Progenitor cell of endocrine pancreas (in vitro differentiated cells): ENCODE results near the gene LPP. TPM values are rescaled to one million over a fixed set of nuclear protein-coding genes. Genes with fewer than 3 reads are reported as not detected.

Source experiments
- DNase-seq: peaks from one replicate; pipeline ENCODE4 v3.0.0; 2021; ENCODE audit warnings: low spot score; ENCODE audit not compliant: unreplicated experiment
- H3K27ac Mint-ChIP-seq: 2 replicates; pipeline ENCODE4 v1.8.0; 2021; ENCODE audit warnings: mild to moderate bottlenecking, moderate library complexity, mixed read lengths
- H3K27me3 Mint-ChIP-seq: 2 replicates; pipeline ENCODE4 v1.8.0; 2021; ENCODE audit warnings: mixed read lengths
- H3K36me3 Mint-ChIP-seq: 2 replicates; pipeline ENCODE4 v1.8.0; 2022; ENCODE audit warnings: mixed read lengths; ENCODE audit not compliant: insufficient read depth
- H3K4me1 Mint-ChIP-seq: 2 replicates; pipeline ENCODE4 v1.8.0; 2021; ENCODE audit warnings: low read depth, mixed read lengths
- H3K4me3 Mint-ChIP-seq: 2 replicates; pipeline ENCODE4 v1.8.0; 2021; ENCODE audit warnings: low read depth, mild to moderate bottlenecking, moderate library complexity, mixed read lengths
- H3K9me3 Mint-ChIP-seq: 2 replicates; pipeline ENCODE4 v1.8.0; 2021; ENCODE audit warnings: low read depth, mixed read lengths
- total RNA-seq: library from RNA; stranded (reverse); gene quantifications from 2 replicates; pipeline ENCODE4 v1.2.1, GENCODE V29; 2021
- TF ChIP-seq, protein P1 (sequence below): fragments of 200-600 bp; sonication (generic); IDR thresholded peaks from one replicate; pipeline ENCODE4 v1.5.0; 2021; ENCODE audit warnings: antibody characterized with exemption, mild to moderate bottlenecking; ENCODE audit not compliant: unreplicated experiment

LPP gene
- total RNA-seq, 1 donor from 2014 or later: 131 TPM

DNA sequence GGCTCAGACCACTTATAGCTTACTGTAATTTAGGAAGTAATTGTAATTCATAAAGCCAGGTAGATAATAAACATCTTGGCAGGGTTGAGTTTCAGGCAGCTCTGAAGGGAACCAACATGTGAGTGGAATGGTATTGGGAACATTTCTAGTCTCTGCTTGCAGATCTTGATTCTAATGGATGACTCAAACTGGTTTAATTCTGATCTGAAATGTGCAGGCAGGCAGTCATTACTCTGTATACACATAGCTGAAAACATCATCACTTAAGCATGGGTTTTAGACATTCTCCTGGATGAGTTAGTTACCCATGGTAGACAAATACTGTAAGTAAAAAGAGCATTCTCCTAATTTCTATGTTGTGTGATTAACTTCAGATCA, 700.8 kb downstream of the LPP start:
- H3K36me3 Mint-ChIP-seq: no peaks in the 10 kb centered on the region
- H3K9me3 Mint-ChIP-seq: no peaks in the 10 kb centered on the region
- H3K27ac Mint-ChIP-seq: no peak overlapping the region
- no peak for DNase-seq
- H3K4me1 Mint-ChIP-seq: peaks cover 3% of the 10 kb centered on the region
- H3K27me3 Mint-ChIP-seq: no peaks in the 10 kb centered on the region
- TF ChIP-seq, protein P1, sequence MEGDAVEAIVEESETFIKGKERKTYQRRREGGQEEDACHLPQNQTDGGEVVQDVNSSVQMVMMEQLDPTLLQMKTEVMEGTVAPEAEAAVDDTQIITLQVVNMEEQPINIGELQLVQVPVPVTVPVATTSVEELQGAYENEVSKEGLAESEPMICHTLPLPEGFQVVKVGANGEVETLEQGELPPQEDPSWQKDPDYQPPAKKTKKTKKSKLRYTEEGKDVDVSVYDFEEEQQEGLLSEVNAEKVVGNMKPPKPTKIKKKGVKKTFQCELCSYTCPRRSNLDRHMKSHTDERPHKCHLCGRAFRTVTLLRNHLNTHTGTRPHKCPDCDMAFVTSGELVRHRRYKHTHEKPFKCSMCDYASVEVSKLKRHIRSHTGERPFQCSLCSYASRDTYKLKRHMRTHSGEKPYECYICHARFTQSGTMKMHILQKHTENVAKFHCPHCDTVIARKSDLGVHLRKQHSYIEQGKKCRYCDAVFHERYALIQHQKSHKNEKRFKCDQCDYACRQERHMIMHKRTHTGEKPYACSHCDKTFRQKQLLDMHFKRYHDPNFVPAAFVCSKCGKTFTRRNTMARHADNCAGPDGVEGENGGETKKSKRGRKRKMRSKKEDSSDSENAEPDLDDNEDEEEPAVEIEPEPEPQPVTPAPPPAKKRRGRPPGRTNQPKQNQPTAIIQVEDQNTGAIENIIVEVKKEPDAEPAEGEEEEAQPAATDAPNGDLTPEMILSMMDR: no peak
- no peak overlapping the region for H3K4me3 Mint-ChIP-seq

DNA sequence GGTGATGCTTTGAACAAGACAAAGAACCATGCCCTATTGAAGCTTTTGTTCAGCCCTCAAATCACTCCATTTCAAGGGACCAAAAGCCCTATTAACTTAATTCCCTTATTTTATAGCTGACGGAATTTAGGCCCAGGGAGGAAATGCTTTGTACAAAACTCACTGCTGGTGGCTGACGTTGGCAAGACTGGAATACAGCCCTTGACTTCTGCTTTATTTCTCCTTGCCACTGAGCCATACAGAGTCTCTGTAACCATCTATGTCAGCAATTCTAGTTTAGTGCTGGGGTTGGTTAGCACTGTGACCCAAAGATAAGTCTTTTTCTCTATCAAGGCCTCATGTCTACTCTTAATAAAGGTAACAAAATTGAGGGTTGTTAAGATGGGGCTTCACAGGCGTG, 701.7 kb downstream of the LPP start:
- no peaks in the 10 kb centered on the region for H3K4me1 Mint-ChIP-seq
- H3K4me3 Mint-ChIP-seq: no peak overlapping the region
- H3K9me3 Mint-ChIP-seq: no peaks in the 10 kb centered on the region
- no peaks in the 10 kb centered on the region for H3K36me3 Mint-ChIP-seq
- no peak for DNase-seq
- no peaks in the 10 kb centered on the region for H3K27me3 Mint-ChIP-seq
- no peak overlapping the region for H3K27ac Mint-ChIP-seq
- TF ChIP-seq, protein P1: no peak

DNA sequence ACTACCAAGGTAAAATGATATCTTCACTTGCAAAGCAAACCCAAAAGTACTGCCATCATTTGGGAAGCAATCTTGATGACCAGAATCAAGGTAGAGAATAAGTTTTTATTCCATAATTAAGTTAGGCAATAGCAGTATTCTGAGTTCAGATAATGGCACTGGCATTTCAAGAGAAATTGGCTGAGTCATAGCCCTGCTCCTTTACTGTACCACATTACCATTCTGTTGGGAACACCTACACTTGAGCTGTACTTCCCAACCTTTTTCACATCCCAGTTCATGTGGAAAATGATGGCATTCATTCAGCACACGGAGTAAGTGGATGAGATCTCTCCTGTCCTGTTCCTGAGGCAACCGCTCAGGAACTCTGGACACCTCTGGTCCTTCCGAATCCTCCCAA, 706.2 kb downstream of the LPP start:
- DNase-seq: no peak
- Mint-ChIP-seq H3K27me3 (no peaks in the 10 kb centered on the region), H3K4me3 (no peak overlapping the region), H3K27ac (no peak overlapping the region), H3K9me3 (no peaks in the 10 kb centered on the region), H3K36me3 (no peaks in the 10 kb centered on the region), H3K4me1 (peaks cover 2% of the 10 kb centered on the region)
- TF ChIP-seq, protein P1: no peak

DNA sequence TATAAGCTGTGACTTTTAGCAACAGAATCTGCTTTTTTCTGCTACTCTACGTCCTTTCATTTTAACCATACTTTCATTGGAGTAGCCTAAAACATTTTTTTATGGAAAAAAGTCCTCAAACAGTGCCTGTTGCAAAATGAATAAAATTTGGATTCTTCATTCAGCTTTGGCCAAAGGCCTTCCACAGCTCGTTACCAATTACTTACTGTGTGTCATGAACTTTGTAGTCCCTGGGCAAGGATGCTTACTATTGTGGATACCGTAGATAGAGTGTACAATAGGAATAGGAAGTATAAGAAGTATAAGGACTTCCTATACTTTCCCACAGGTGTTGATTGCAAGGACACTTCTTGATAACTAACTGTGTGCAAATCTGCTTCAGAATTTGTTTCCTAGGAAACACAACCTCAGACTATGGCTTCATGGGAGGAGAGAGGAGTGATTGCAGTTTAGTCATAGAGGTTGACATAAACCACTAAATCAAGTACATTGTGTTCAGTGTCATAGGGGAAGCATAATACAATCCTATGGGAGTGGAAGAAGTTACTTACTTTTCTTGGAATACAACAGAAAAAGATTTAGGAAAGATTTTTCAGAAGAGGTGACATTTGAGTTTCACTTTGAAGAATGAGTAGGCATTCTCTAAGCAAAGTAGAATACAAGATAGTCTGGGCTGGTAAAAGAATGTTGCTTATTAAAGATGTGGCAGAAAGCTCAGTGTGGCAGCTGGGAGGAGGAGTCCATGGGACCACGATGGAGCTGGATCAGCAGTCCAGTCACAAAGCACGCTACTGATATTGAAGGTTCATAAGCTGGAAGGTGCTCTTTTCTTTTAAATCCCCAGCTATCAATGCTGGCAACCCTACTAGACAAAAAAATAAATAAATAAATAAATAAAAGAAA, 708.1 kb downstream of the LPP start:
- Mint-ChIP-seq H3K27me3 (no peaks in the 10 kb centered on the region), H3K27ac (no peak overlapping the region), H3K9me3 (no peaks in the 10 kb centered on the region), H3K36me3 (peaks cover 7% of the 10 kb centered on the region), H3K4me3 (no peak overlapping the region), H3K4me1 (peaks cover 2% of the 10 kb centered on the region)
- TF ChIP-seq, protein P1: no peak
- no peak for DNase-seq

DNA sequence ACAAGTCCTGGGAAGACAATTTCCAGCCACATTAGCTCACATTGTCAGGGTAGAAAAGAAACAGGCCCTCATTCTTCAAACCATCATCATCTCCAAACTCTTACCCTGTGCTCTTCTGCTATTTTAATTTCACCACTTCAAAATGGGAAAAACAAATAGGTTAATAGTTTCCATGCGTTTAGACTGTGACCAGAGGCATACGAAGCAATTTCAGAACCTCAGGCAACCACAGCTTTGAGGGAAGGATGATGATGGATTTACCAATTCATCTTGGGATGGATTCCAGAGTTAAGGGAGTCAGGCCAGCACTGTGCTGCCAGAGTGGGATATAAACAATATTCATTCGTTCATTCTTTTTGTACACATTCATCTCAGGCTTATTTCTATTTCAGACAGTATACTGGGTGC, 710.0 kb downstream of the LPP start:
- Mint-ChIP-seq H3K9me3 (no peaks in the 10 kb centered on the region), H3K27me3 (no peaks in the 10 kb centered on the region), H3K4me1 (peaks cover 13% of the 10 kb centered on the region), H3K4me3 (no peak overlapping the region), H3K27ac (no peak overlapping the region), H3K36me3 (peaks cover 9% of the 10 kb centered on the region)
- no peak for DNase-seq
- TF ChIP-seq, protein P1: no peak
